ENCODE measurements around the gene TLCD3B.

The TLCD3B gene

GRCh38 chr16:29988346-29989075, 42.6 kb downstream of the TLCD3B start:
- peaks cover 79% of the 10 kb centered on the region for H3K36me3 ChIP-seq (ENCODE audit: insufficient read depth, low read length)
- no peak for DNase-seq (ENCODE audit: low read depth, low spot score)
- H3K9me3 ChIP-seq (ENCODE audit: low read depth, low read length) = no peaks in the 10 kb centered on the region
- TF ChIP-seq POLR2AphosphoS5 (IDR thresholded peaks at IDR 0.05; ENCODE audit: borderline replicate concordance, low read depth, low read length) (no peak), EZH2 (IDR thresholded peaks at IDR 0.05) (no peak), FOXP2 (optimal IDR thresholded peaks at IDR 0.05; ENCODE audit: control extremely low read depth, extremely low read length, insufficient read depth) (no peak)
- no peak overlapping the region for H3K9ac ChIP-seq (ENCODE audit: insufficient read length)
- no peak overlapping the region for H3K4me3 ChIP-seq
- no peak overlapping the region for H3K27ac ChIP-seq

GRCh38 chr16:29987371-29988085, 43.5 kb downstream of the TLCD3B start:
- Histone ChIP-seq H3K9me3 (ENCODE audit: low read depth, low read length) (no peaks in the 10 kb centered on the region), H3K36me3 (ENCODE audit: insufficient read depth, low read length) (peaks cover 80% of the 10 kb centered on the region), H3K9ac (ENCODE audit: insufficient read length) (no peak overlapping the region), H3K4me3 (no peak overlapping the region), H3K27ac (no peak overlapping the region)
- TF ChIP-seq POLR2AphosphoS5 (IDR thresholded peaks at IDR 0.05; ENCODE audit: borderline replicate concordance, low read depth, low read length) = no peak
- TF ChIP-seq FOXP2 (optimal IDR thresholded peaks at IDR 0.05; ENCODE audit: control extremely low read depth, extremely low read length, insufficient read depth) = no peak
- no peak for TF ChIP-seq EZH2 (IDR thresholded peaks at IDR 0.05)
- no peak for DNase-seq (ENCODE audit: low read depth, low spot score)

- Histone ChIP-seq H3K36me3 (ENCODE audit: insufficient read depth, low read length) (peaks cover 82% of the 10 kb centered on the region), H3K4me3 (no peak overlapping the region), H3K27ac (no peak overlapping the region), H3K9me3 (ENCODE audit: low read depth, low read length) (no peaks in the 10 kb centered on the region), H3K9ac (ENCODE audit: insufficient read length) (no peak overlapping the region)
- TF ChIP-seq EZH2 (IDR thresholded peaks at IDR 0.05) (no peak), FOXP2 (optimal IDR thresholded peaks at IDR 0.05; ENCODE audit: control extremely low read depth, extremely low read length, insufficient read depth) (no peak)
- DNase-seq (ENCODE audit: low read depth, low spot score) = no peak
Measured at GRCh38 chr16:29986931-29987330, 44.1 kb downstream of the TLCD3B start.

- peaks cover 82% of the 10 kb centered on the region for H3K36me3 ChIP-seq (ENCODE audit: insufficient read depth, low read length)
Measured at GRCh38 chr16:29986231-29986630, 44.8 kb downstream of the TLCD3B start.

GRCh38 chr16:29985271-29985811, 45.7 kb downstream of the TLCD3B start:
- H3K9me3 ChIP-seq (ENCODE audit: low read depth, low read length) = no peaks in the 10 kb centered on the region
- peaks cover 83% of the 10 kb centered on the region for H3K36me3 ChIP-seq (ENCODE audit: insufficient read depth, low read length)
- no peak overlapping the region for H3K9ac ChIP-seq (ENCODE audit: insufficient read length)
- DNase-seq (ENCODE audit: low read depth, low spot score) = no peak
- H3K27ac ChIP-seq = no peak overlapping the region
- no peak overlapping the region for H3K4me3 ChIP-seq
- TF ChIP-seq FOXP2 (optimal IDR thresholded peaks at IDR 0.05; ENCODE audit: control extremely low read depth, extremely low read length, insufficient read depth) (no peak), EZH2 (IDR thresholded peaks at IDR 0.05) (no peak), POLR2AphosphoS5 (IDR thresholded peaks at IDR 0.05; ENCODE audit: borderline replicate concordance, low read depth, low read length) (no peak)

More at GRCh38 chr16:29986231-29986630, 44.8 kb downstream of the TLCD3B start:
- no peak for DNase-seq (ENCODE audit: low read depth, low spot score)
- H3K4me3 ChIP-seq = no peak overlapping the region
- H3K9ac ChIP-seq (ENCODE audit: insufficient read length) = no peak overlapping the region
- H3K9me3 ChIP-seq (ENCODE audit: low read depth, low read length) = no peaks in the 10 kb centered on the region
- no peak for TF ChIP-seq FOXP2 (optimal IDR thresholded peaks at IDR 0.05; ENCODE audit: control extremely low read depth, extremely low read length, insufficient read depth)
- no peak for TF ChIP-seq EZH2 (IDR thresholded peaks at IDR 0.05)
- no peak for TF ChIP-seq POLR2AphosphoS5 (IDR thresholded peaks at IDR 0.05; ENCODE audit: borderline replicate concordance, low read depth, low read length)
- H3K27ac ChIP-seq = no peak overlapping the region

- peaks cover 83% of the 10 kb centered on the region; the same call in 1 of the 2 replicates for H3K36me3 ChIP-seq (ENCODE audit: insufficient read depth, low read length)
- H3K9me3 ChIP-seq (ENCODE audit: low read depth, low read length) = no peaks in the 10 kb centered on the region
Measured at GRCh38 chr16:29984764-29985147, 46.3 kb downstream of the TLCD3B start.

GRCh38 chr16:29984137-29984763, 46.8 kb downstream of the TLCD3B start:
- TF ChIP-seq POLR2AphosphoS5 (IDR thresholded peaks at IDR 0.05; ENCODE audit: borderline replicate concordance, low read depth, low read length) (no peak), EZH2 (IDR thresholded peaks at IDR 0.05) (no peak), FOXP2 (optimal IDR thresholded peaks at IDR 0.05; ENCODE audit: control extremely low read depth, extremely low read length, insufficient read depth) (no peak)
- H3K9ac ChIP-seq (ENCODE audit: insufficient read length) = no peak overlapping the region
- no peak for DNase-seq (ENCODE audit: low read depth, low spot score)
- peaks cover 84% of the 10 kb centered on the region for H3K36me3 ChIP-seq (ENCODE audit: insufficient read depth, low read length)
- H3K4me3 ChIP-seq = no peak overlapping the region
- H3K27ac ChIP-seq = no peak overlapping the region
- H3K9me3 ChIP-seq (ENCODE audit: low read depth, low read length) = no peaks in the 10 kb centered on the region

More at GRCh38 chr16:29984764-29985147, 46.3 kb downstream of the TLCD3B start:
- no peak for DNase-seq (ENCODE audit: low read depth, low spot score)
- Histone ChIP-seq H3K4me3 (no peak overlapping the region), H3K9ac (ENCODE audit: insufficient read length) (no peak overlapping the region), H3K27ac (no peak overlapping the region)
- TF ChIP-seq EZH2 (IDR thresholded peaks at IDR 0.05) = no peak

- TF ChIP-seq FOXP2 (optimal IDR thresholded peaks at IDR 0.05; ENCODE audit: control extremely low read depth, extremely low read length, insufficient read depth) (no peak), EZH2 (IDR thresholded peaks at IDR 0.05) (no peak), POLR2AphosphoS5 (IDR thresholded peaks at IDR 0.05; ENCODE audit: borderline replicate concordance, low read depth, low read length) (no peak)
- no peak overlapping the region for H3K4me3 ChIP-seq
- no peak overlapping the region for H3K27ac ChIP-seq
- H3K36me3 ChIP-seq (ENCODE audit: insufficient read depth, low read length) = peaks cover 87% of the 10 kb centered on the region
- no peak for DNase-seq (ENCODE audit: low read depth, low spot score)
- no peaks in the 10 kb centered on the region for H3K9me3 ChIP-seq (ENCODE audit: low read depth, low read length)
- H3K9ac ChIP-seq (ENCODE audit: insufficient read length) = no peak overlapping the region
Measured at GRCh38 chr16:29983420-29984136, 47.5 kb downstream of the TLCD3B start.

Measured in SK-N-MC (cell line).